GM23248 (cell line): Measurements from ENCODE around the gene TM4SF4.

Experiments used
- EZH2 ChIP-seq: fragments of 200-600 bp; sonication (generic); IDR thresholded peaks from 2 replicates; pipeline ENCODE4 v1.6.1; 2018; ENCODE audit warnings: antibody characterized with exemption, mild to moderate bottlenecking; ENCODE audit not compliant: insufficient read depth, poor library complexity, severe bottlenecking
- EZH2phosphoT487 ChIP-seq: fragments of 200-600 bp; sonication (generic); IDR thresholded peaks from 2 replicates; pipeline ENCODE4 v1.6.1; 2018; ENCODE audit warnings: antibody characterized with exemption, moderate library complexity, mild to moderate bottlenecking, low read depth; ENCODE audit not compliant: insufficient read depth

DNA sequence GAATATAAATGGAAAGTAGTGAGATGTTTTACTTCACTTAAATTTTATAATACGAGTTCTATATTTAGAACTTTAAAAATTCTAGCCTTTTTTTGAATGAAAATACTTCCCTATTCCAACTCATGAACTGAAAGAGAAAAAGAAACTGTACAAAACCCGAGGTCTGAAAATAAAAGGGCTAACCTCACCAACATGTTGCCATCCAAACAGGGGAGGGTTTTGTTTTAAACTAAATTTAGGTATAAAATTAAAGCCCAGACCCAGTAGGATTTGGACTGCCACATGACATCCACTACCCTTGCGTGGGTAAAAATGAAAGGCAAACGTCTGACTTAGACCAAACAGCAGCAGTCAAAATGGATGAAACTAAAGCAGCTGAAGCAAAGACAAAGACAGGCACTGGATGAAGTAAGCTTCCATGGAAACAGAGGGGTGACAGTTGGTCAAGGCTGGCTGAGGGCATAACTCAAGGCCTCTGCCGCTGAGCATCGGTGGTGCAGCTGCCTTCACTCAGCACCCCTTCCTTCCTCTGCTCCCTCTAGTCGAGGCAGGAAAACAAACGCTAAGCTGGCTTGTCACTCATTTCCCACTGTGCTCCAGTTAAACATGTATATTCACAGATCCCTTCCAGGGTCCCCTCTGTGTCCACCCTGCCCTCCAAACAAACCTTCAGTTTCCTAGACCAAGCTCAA is 58.1 kb downstream of the TM4SF4 start:
- TF ChIP-seq EZH2: no peak
- no peak for TF ChIP-seq EZH2phosphoT487
